ENCODE data around the gene EOGT.

DNA sequence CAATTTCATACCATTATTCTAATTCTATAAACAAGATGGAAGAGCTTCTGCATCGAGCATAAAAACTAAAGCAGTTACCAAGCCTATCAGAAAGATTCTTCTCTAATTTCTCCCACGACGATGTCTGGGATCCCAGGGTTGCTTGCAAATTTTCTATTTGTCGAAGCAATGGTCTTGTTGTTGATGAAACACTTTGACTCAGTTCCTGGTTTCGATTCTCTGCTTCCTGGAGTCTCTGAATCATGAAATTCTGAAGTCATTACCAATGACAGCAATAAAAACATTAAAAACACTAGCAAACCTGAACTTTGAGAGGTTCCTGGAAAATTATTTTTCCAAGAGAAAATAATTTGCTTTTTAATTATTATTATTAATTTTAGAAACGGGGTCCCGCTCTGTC, 20.0 kb upstream of the EOGT start:
- TF ChIP-seq, protein P1, sequence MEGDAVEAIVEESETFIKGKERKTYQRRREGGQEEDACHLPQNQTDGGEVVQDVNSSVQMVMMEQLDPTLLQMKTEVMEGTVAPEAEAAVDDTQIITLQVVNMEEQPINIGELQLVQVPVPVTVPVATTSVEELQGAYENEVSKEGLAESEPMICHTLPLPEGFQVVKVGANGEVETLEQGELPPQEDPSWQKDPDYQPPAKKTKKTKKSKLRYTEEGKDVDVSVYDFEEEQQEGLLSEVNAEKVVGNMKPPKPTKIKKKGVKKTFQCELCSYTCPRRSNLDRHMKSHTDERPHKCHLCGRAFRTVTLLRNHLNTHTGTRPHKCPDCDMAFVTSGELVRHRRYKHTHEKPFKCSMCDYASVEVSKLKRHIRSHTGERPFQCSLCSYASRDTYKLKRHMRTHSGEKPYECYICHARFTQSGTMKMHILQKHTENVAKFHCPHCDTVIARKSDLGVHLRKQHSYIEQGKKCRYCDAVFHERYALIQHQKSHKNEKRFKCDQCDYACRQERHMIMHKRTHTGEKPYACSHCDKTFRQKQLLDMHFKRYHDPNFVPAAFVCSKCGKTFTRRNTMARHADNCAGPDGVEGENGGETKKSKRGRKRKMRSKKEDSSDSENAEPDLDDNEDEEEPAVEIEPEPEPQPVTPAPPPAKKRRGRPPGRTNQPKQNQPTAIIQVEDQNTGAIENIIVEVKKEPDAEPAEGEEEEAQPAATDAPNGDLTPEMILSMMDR (IDR thresholded peaks at IDR 0.05) = no peak
- no peak for TF ChIP-seq ZFX (IDR thresholded peaks at IDR 0.05; ENCODE audit: borderline replicate concordance)

All from 22Rv1 (cell line).